Heart left ventricle (tissue), 16 donors: ENCODE measurements around the gene NPPB. TPM values are rescaled to one million over a fixed set of nuclear protein-coding genes. Genes with fewer than 3 reads are reported as not detected.

Experiments
- ATAC-seq, 4 donors: fragments of 200-7000 bp; cut with Tn5 transposase; one replicate each; pipeline ENCODE4 v1.9.1; 2020 to 2022; ENCODE audit warnings: moderate library complexity in 4 of 4, mild to moderate bottlenecking in 3 of 4, moderate number of reproducible peaks in 1 of 4
- DNase-seq, 5 donors: peaks; one replicate each; pipeline ENCODE4 v3.0.0-alpha.2; 2020
- H3K27ac ChIP-seq, 12 donors: fragments of 200-600 bp; sonication (generic) in 4 of 12; one replicate each; pipeline versions ENCODE4 v1.5.0 to v1.8.0; 2016 to 2022; ENCODE audit warnings: mild to moderate bottlenecking in 2 of 12
- H3K27me3 ChIP-seq, 9 donors: fragments of 200-600 bp; sonication (generic) in 2 of 9; one replicate each; pipeline versions ENCODE4 v1.5.1 to v1.8.0; 2016 to 2022; ENCODE audit warnings: mild to moderate bottlenecking in 3 of 9
- H3K36me3 ChIP-seq, 9 donors: fragments of 200-600 bp; sonication (generic) in 2 of 9; one replicate each; pipeline versions ENCODE4 v1.5.0 to v1.8.0; 2018 to 2022; ENCODE audit warnings: mild to moderate bottlenecking in 2 of 9
- H3K4me1 ChIP-seq, 12 donors: fragments of 200-600 bp; sonication (generic) in 4 of 12; one replicate each; pipeline versions ENCODE4 v1.5.0 to v1.8.0; 2016 to 2022; ENCODE audit warnings: mild to moderate bottlenecking in 3 of 12
- H3K4me3 ChIP-seq, 12 donors: fragments of 200-600 bp; sonication (generic) in 4 of 12; one replicate each; pipeline versions ENCODE4 v1.5.0 to v1.8.0; 2017 to 2022; ENCODE audit warnings: mild to moderate bottlenecking in 9 of 12, moderate library complexity in 4 of 12
- H3K9me3 ChIP-seq, 12 donors: fragments of 200-600 bp; sonication (generic) in 4 of 12; one replicate each; pipeline versions ENCODE4 v1.5.0 to v1.8.0; 2016 to 2022; ENCODE audit warnings: mild to moderate bottlenecking in 1 of 12
- CTCF ChIP-seq, 12 donors: fragments of 200-600 bp; sonication (generic) in 4 of 12; IDR thresholded peaks; one replicate each; pipeline versions ENCODE4 v1.5.0 to v1.8.0; 2018 to 2022; ENCODE audit warnings: antibody characterized with exemption in 12 of 12, mild to moderate bottlenecking in 5 of 12
- POLR2A ChIP-seq, 2 donors: fragments of 450-650 bp; IDR thresholded peaks; one replicate each; pipeline ENCODE4 v1.6.1; 2017; ENCODE audit warnings: antibody characterized with exemption in 2 of 2, mild to moderate bottlenecking in 2 of 2, moderate library complexity in 2 of 2
- WGBS, 4 donors: extraction: QIAGEN DNeasy Blood & Tissue Kit in 2 of 4; methylation state at CpG; one replicate each; pipeline versions ENCODE4 v1.1.5 to v1.1.7; 2013 to 2018; 5-methylcytosine and 5-hydroxymethylcytosine counted together
- intact Hi-C, 10 donors: fragments of 100-400 bp; cut with DNase I; formaldehyde crosslinking; loops; one replicate each; pipeline versions ENCODE4 v1.11.1 to v1.14.2; 2022
- polyA plus RNA-seq, 2 donors: library from polyadenylated mRNA; stranded (reverse); fragments of 200-250 nt; gene quantifications; one replicate each; pipeline ENCODE4 v1.2.3, GENCODE V29; 2013
- total RNA-seq, 9 donors: library from RNA; depleted of rRNA in 2 of 9; stranded (reverse); fragments of >200 nt in 2 of 9; fragmentation: NEBNext Ultra II Directional in 3 of 9; extraction: Animal tissue kit (Norgen Biotek cat#: 25700) in 3 of 9; gene quantifications; one replicate each; pipeline versions ENCODE4 v1.1.0 to v1.2.4, GENCODE V29; 2016 to 2023
- donor health status: ischemic (EF 13 %, LVEDD 7.1; RV severe dilation, severe dysfunction).
- donor health status: healthy with polysubstance abuse.
- donor health status: DM: no; HTN: yes; CAD: no.
- donor health status: DM: no; HTN: no; CAD: no.
- donor health status: ischemic (EF 25% LVEDD 6.9; RV normal size, moderate dysfunction).
- donor health status: ischemic (EF 25% LVEDD 5.7; RV mildly dilated, moderate dysfunction).
- donor health status: healthy.
- donor health status: DM: yes; HTN: yes; CAD: no.
- donor health status: ischemic (EF 35%, LVEDD 5.7; RV mildly dilated, moderate dysfunction).
- donor health status: nonischemic (EF 11% LVEDD 7.7; RV severe dilation, severe dysfunction).
- donor health status: DM: yes; HTN: yes; CAD: no.
- donor health status: PGD.
- donor health status: ischemic (EF 29% LVEDD 5.4; RV normal size, mild dysfunction).
- donor health status: nonischemic (EF 23%, LVEDD 6.1; RV moderate dilation, normal function).

The NPPB gene
- total and polyA plus RNA-seq, 11 donors: 14.4 to 7,924 (median 252) TPM

GRCh38 chr1:11880911-11881748, 22.4 kb upstream of the NPPB start:
- no peaks in the 10 kb centered on the region for H3K9me3 ChIP-seq
- no peaks in the 10 kb centered on the region for H3K36me3 ChIP-seq
- peaks cover 21 to 75% (median 51%) of the 10 kb centered on the region in 12 donors for H3K4me1 ChIP-seq
- H3K27me3 ChIP-seq: no peaks in the 10 kb centered on the region
- 9 to 23% (median 21%) methylated on average over 7 to 10 of the region's 10 CpGs for WGBS, 4 donors
- DNase-seq (peak; percentile 90 to 97 (median 90)), ATAC-seq (peak; percentile 84 to 88 (median 86))
- no peak overlapping the region for H3K4me3 ChIP-seq
- TF ChIP-seq POLR2A (IDR thresholded peaks at IDR 0.05) (no peak), CTCF (IDR thresholded peaks at IDR 0.05) (no peak)
- peak overlapping the region; percentile 49 to 94 (median 86) for H3K27ac ChIP-seq
- intact Hi-C loops: no loop called here

GRCh38 chr1:11880181-11880575, 21.4 kb upstream of the NPPB start:
- no peaks in the 10 kb centered on the region for H3K9me3 ChIP-seq
- WGBS, 4 donors: 51 to 63% (median 58%) methylated on average over 10 to 12 of the region's 12 CpGs
- no peak overlapping the region for H3K4me3 ChIP-seq
- peaks cover 18 to 69% (median 48%) of the 10 kb centered on the region in 12 donors for H3K4me1 ChIP-seq
- ATAC-seq: peak in 1 of 4 donors; percentile 4
- intact Hi-C loops: no loop called here
- DNase-seq: no peak
- H3K27me3 ChIP-seq: no peaks in the 10 kb centered on the region
- TF ChIP-seq CTCF (IDR thresholded peaks at IDR 0.05) (no peak), POLR2A (IDR thresholded peaks at IDR 0.05) (no peak)
- peak overlapping the region; percentile 49 to 94 (median 86) for H3K27ac ChIP-seq
- H3K36me3 ChIP-seq: no peaks in the 10 kb centered on the region

- Histone ChIP-seq H3K4me3 (no peak overlapping the region), H3K36me3 (no peaks in the 10 kb centered on the region), H3K27ac (peak overlapping the region in 10 of 12 donors; percentile 64 to 94 (median 86)), H3K9me3 (no peaks in the 10 kb centered on the region), H3K27me3 (no peaks in the 10 kb centered on the region), H3K4me1 (peaks cover 18 to 73% (median 54%) of the 10 kb centered on the region in 12 donors)
- no peak for TF ChIP-seq POLR2A (IDR thresholded peaks at IDR 0.05)
- no peak for TF ChIP-seq CTCF (IDR thresholded peaks at IDR 0.05)
- DNase-seq (peak in 1 of 5 donors; percentile 20), ATAC-seq (no peak)
- WGBS, 4 donors: 83 to 94% (median 86%) methylated on average over 9 to 28 of the region's 28 CpGs
- intact Hi-C loops: no loop called here
Measured at GRCh38 chr1:11879311-11880180, 20.8 kb upstream of the NPPB start.

GRCh38 chr1:11878891-11879190, 20.1 kb upstream of the NPPB start:
- Histone ChIP-seq H3K9me3 (no peaks in the 10 kb centered on the region), H3K4me1 (peaks cover 18 to 77% (median 58%) of the 10 kb centered on the region in 12 donors), H3K27me3 (no peaks in the 10 kb centered on the region), H3K4me3 (no peak overlapping the region), H3K36me3 (no peaks in the 10 kb centered on the region), H3K27ac (peak overlapping the region in 1 of 12 donors; percentile 9)
- no peak for ATAC-seq
- TF ChIP-seq CTCF (IDR thresholded peaks at IDR 0.05) (no peak), POLR2A (IDR thresholded peaks at IDR 0.05) (no peak)
- WGBS, 4 donors: 91 to 100% (median 93%) methylated on average over 1 to 6 of the region's 6 CpGs
- intact Hi-C loops: no loop called here
- peak in 1 of 5 donors; percentile 40 for DNase-seq
